ELF-1 (cell line): Measurements from ENCODE around the gene PAK3.

Experiments
- DNase-seq: peaks from one replicate; pipeline ENCODE4 v3.0.0-alpha.2; 2016; ENCODE audit warnings: low read depth, low spot score

Gene PAK3

GRCh38 chrX:111262086-111262485 lies 166.1 kb downstream of the PAK3 start:
- DNase-seq, result no peak

GRCh38 chrX:111264385-111264784 lies 168.4 kb downstream of the PAK3 start:
- DNase-seq, result no peak

GRCh38 chrX:111265486-111265885 lies 169.5 kb downstream of the PAK3 start:
- DNase-seq, result peak; percentile 40

- no peak for DNase-seq
Observed at GRCh38 chrX:111268506-111268905, 172.5 kb downstream of the PAK3 start.

DNA sequence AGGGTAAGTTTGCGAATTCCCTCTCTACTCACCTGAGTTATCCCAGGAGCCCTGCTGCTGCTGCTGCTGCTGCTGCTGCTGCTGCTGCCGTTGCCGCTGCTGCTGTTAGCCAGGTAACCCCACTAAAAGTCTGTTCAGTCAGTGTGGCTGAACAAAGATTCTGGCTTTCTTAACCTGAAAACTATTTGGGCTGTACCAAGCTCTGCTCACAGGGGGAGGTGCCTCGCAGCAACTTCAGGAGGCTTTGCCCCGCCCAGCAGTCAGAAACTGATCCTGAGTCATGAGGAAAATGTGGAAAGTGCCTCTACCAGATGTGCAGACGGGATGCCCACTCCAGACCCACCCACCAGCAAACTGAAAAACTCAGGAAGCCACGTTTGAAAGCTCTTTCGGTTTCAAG lies 174.3 kb downstream of the PAK3 start, which contains the start of gene CAPN6:
Gene CAPN6, minus strand, starts transcription at position 145 of the 400 bp plus-strand sequence. CDS start 6,547 bp downstream, outside the sequence.
- peak; percentile 82 for DNase-seq
